TTC549 (cell line): ENCODE results near the gene KCNE2.
"Not testable (repeated sequence)": the region's sequence is repeated elsewhere in the genome, so short reads cannot be mapped to it uniquely, and the experiment has no call there.

Source experiments
- FAIRE-seq: peaks from 2 replicates; lab custom pipeline; 2012; peaks lifted over from hg19 to GRCh38; lab: Jason Lieb, UNC

KCNE2 gene

GRCh38 chr21:34417448-34418077 is 53.8 kb downstream of the KCNE2 start:
- not testable (repeated sequence) for FAIRE-seq
